Activated CD8-positive, alpha-beta memory T cell treated with anti-CD3 and anti-CD28 coated beads for 48 hours (primary cell): Measurements from ENCODE around the gene SLC1A5.
"Not testable (repeated sequence)": the region's sequence is repeated elsewhere in the genome, so short reads cannot be mapped to it uniquely, and the experiment has no call there.

Source experiments
- DNase-seq, 3 experiments: peaks; one replicate each; pipeline ENCODE4 v3.0.0-alpha.2; 2020; ENCODE audit warnings: low read depth in 2 of 3, low spot score in 2 of 3

Gene SLC1A5

GRCh38 chr19:46788262-46788967 is at the start of gene SLC1A5:
SLC1A5 (minus strand) TSS chr19:46788594; CDS start chr19:46787965, 629 bp downstream.
- peak; percentile 96 to 99 (median 99) for DNase-seq

DNA sequence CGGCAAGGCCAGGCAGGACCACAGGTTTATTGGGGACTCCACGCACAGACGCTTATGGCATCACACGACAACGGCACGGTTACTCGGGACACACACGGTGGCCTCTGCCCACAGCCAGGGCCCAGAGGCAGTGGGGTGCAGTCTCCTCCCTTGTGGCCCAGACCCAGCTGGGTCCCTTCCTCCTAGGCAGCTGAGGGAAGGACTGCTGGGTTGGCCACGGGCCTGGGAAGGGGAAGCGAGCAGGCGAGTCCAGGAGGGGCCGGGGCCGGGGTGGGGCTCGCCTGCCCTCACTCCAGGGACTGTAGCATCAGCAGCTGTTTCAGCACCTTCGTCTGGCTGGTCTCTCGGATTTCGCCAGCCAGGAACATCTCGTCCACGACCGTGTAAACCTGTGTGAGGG is 49.8 kb upstream of the SLC1A5 start:
- DNase-seq: no peak

- no peak for DNase-seq
These were observed 46.6 kb upstream of the SLC1A5 start for GRCh38 chr19:46834984-46835383.

GRCh38 chr19:46834121-46834520 is 45.7 kb upstream of the SLC1A5 start:
- no peak for DNase-seq

GRCh38 chr19:46830864-46831263 is 42.5 kb upstream of the SLC1A5 start:
- no peak for DNase-seq

DNA sequence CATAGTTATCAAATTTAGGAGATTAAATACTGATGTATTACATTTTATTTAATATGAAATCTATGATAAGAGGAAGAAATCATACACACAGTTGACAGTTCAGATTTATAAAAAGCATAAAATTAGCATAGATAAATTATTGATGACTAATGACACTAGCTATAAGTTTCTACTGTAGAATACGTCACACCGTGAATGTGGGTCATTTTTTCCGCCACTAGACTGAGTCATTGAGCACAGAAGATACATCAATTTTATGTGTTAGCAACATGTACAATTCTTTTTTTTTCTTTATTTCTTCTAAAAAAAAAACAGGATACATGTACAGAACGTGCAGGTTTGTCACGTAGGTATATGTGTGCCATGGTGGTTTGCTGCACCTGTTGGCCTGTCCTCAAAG is 40.1 kb upstream of the SLC1A5 start:
- DNase-seq: peak in 2 of 3 experiments; percentile 15 to 20

- DNase-seq: no peak
These were observed 37.3 kb upstream of the SLC1A5 start for GRCh38 chr19:46825731-46826055.

DNA sequence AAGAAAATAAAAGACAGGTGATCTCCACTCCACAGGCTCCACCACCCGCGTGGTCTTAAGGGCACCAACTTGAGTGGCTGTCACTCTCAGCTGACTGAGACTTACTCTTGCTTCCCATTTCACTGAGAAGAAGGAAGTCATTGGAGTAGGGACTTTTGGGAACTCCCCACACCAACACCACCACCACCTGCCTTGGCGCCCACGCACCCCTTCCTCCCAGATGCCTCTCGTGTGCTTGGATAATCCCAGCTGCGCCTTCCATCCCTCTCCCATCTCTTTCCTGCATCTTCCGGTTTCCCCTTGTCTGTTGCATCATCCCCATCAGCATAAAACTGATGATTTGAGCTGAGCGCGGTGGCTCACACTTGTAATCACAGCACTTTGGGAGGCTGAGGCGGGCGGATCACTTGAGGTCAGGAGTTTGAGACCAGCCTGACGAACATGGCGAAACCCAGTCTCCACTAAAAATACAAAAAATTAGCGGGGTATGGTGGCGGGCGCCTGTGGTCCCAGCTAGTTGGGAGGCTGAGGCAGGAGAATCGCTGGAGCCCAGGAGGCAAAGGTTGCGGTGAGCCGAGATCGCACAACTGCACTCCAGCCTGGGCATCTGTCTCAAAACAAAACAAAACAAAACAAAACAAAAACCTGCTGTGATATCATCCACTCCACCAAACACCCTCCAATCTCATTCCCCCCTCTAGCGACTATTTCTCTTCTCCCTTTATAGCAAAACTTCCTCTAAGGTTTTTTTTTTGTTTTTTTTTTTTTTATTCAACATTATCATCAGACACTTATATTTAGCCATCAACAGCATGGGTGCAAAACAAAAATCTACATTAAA is 36.7 kb upstream of the SLC1A5 start:
- no peak for DNase-seq

DNA sequence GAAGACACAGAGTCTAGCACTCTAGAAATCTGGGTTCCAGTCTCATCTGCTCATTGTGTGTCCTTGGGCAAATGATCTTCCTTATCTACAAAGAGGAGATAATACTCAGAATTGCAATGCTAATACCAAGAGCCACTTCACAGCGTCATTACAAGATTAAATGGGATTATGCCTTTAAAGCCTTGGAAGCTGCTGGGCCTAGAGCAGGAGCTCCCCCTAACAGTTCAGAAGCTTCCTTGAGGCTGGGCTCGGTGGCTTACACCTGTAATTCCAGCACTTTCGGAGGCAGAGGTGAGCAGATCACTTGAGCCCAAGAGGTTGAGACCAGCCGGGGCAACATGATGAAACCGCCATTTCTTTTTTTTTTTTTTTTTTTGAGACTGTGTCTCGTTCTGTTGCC is 34.7 kb upstream of the SLC1A5 start:
- DNase-seq: no peak

- DNase-seq: not testable (repeated sequence)
These were observed 34.0 kb upstream of the SLC1A5 start for GRCh38 chr19:46822410-46822787.

GRCh38 chr19:46821512-46822409 is 33.4 kb upstream of the SLC1A5 start:
- DNase-seq: peak; percentile 18 to 26 (median 23)

DNA sequence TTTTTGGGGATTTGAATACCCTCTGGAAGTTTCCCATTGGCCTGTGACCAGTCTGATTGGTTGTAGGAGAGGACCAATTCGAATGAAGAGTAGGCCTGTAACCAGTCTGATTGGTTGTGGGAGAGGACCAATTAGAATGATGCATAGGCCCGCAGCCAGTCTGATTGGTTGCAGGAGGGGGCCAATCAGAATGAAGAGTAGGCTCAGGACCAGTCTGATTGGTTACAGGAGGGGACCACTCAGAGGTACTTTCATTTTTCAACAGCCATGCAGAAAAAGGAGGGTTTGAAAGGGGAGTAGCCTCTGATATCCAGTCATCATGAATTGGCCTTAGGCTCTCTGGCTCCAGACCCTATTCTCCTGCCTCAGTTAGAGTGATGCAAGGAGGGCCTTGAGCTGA is 30.4 kb upstream of the SLC1A5 start:
- DNase-seq: no peak

DNA sequence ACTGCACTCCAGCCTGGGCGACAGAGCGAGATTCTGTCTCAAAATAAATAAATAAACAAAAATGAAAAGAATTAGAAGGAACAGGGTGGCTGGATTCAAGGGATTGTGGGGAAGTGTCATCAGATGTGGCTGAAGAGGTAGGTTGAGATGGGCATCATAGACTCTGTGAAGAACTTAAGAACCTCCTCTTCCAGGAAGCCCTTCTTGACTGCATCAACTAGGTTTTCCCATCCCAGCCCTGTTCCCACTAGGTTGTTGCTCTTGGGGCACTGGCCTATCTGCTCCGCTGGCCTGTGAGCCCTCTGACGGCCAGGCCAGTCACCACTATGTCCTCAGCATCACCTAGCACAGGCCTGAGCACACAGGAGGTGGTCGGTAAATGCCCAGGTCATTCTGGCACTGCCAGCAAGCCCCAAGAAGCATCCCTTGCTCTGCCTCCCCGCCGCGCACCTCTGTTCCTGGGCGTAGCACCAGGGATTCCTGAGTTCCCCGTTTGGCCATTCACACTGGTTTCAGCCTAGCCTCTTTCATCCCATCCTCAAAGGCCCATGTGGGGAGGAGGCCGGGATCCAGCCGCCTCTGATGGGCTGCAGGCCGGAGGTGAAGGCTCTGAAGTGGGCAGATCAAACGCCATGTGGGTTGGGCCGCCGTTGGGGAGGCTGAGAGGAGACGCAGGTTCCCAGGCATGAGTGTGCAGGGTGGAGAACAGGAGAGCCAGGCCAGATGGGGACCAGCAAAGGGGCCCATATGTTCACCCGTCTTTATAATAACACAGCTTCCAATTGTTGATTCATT is 27.6 kb upstream of the SLC1A5 start:
- no peak for DNase-seq

GRCh38 chr19:46813839-46814358 is 25.5 kb upstream of the SLC1A5 start:
- DNase-seq: no peak

DNA sequence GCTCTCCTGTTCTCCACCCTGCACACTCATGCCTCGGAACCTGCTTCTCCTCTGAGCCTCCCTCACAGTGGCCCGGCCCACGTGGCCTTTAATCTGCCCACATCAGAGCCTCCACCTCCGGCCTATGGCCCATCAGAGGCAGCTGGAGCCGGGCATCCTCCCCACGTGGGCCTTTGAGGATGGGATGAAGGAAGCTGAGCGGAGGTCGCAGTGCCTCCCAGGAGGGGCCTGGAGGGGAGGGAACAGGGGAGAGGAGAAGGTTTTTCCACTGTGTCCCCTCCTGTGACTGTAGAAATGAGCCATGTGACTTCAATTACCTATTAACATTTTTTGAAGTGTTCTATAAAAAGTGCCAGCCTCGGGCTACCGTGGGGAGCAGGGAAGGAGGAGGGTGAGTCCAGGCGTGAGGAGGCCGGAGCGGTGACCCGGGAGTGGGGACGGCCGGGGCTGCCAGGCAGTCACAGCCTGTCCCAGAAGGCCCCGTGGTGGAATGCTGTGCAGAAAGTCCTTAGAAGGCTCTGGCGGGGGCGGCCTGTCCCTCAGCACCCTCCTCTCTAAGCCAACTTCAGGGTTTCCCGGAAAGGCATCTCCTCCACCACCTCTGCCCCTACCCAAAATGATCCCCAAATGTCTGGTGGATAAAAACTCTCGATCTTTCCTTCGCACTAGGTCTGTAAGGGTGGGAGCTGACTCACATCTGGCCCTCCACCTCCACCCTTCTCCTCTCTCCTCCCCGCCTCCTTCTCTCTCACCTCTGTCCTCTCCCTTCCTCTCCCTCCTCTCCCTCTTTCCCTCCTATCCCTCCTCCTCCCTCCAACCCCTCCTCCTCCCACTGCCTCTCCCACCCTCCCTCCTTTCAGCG is 24.8 kb upstream of the SLC1A5 start:
- no peak for DNase-seq

DNA sequence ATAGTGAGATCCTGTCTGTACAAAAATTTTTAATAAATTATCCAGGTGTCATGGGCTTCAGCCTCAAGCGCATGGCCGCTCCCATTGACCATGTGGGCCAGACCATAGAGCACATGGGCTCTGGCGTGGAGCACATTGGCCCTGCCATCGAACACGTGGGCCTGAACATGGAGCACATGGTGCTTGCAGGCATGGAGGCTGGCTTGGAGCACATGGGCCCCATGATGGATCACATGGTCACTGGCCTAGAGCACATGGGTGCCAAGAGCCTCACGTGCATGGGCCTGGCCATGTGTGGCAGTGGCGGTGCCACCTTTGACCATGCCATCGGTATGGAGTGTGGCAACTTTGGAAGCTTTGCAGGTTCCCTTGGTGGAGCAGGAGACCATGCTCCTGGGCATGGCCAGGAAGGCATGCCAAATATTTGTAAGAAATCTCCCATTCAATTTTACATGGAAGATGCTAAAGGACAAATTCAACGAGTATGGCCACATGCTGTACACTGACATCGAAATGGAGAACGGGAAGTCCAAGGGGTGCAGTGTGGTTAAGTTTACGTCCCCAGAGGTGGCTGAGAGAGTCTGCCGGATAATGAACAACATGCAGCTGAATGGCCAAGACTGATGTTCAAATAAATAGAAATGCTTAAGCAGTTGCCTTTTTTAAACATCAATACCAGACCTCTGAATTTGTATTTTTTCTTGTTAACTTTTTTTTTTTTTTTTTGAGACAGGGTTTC is 21.3 kb upstream of the SLC1A5 start:
- no peak for DNase-seq

DNA sequence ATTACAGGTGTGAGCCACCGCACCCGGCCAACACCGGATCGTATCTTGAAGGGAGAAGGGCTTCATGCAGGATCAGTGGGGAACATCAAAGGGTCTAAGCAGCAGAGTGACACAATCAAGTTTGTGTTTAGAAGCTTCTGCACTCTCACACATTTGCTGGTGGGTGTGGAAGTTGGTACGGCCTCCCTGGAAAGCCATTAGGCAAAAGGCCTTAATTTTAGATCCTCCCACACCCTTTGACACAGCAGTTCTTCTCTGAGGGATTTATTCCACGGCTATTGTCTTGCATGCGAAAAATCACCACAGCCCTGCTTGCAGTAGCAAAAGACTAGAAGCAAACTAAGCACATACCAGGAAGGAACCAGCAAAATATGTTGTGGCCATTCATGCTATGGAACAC is 18.3 kb upstream of the SLC1A5 start:
- no peak for DNase-seq

- not testable (repeated sequence) for DNase-seq
These were observed 16.0 kb upstream of the SLC1A5 start for GRCh38 chr19:46804432-46804831.

DNA sequence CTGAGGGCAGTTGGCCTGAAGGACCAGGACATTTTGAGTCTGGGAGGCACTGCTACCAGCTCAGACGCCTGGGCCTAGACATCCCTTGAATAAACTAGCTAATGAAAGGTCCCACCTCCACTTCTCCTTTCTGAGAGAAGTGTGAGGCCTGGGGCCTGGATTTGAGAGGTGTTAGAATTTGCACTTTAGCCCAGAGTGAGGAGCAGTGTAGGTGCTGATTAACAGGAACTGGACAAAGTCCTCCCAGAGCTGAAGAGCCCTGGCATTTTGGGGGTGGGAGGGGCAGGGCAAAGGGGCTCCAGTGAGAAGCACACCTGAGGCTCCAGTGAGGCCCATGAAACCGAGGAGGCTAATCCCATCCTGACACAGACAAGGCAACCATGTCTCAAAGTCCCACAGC is 15.2 kb upstream of the SLC1A5 start:
- no peak for DNase-seq
